GM12878 (cell line): ENCODE results near the gene DDX20. TPM values are rescaled to one million over a fixed set of nuclear protein-coding genes. Genes with fewer than 3 reads are reported as not detected.

Experiments
- ATF7 ChIP-seq: fragments of 450-650 bp; IDR thresholded peaks from 2 replicates; pipeline ENCODE4 v1.6.1; 2016; ENCODE audit warnings: low read depth, mild to moderate bottlenecking
- EGR1 ChIP-seq, 2 experiments: IDR thresholded peaks; 1 replicate in 1 of 2; 2 replicates in 1 of 2; pipeline ENCODE4 v1.6.1; 2011 to 2012; ENCODE audit warnings: low read depth in 2 of 2, low read length in 2 of 2, borderline replicate concordance in 1 of 2, mild to moderate bottlenecking in 1 of 2, moderate library complexity in 1 of 2
- EZH2 ChIP-seq: IDR thresholded peaks from 2 replicates; pipeline ENCODE4 v1.6.1; 2012; ENCODE audit warnings: low read depth, mild to moderate bottlenecking, control low read depth, inconsistent platforms, low read length, borderline replicate concordance; ENCODE audit not compliant: control insufficient read depth
- GATAD2B ChIP-seq: fragments of 450-650 bp; conservative IDR thresholded peaks from 2 replicates; pipeline ENCODE4 v1.6.1; 2017; ENCODE audit warnings: low read depth, mild to moderate bottlenecking, moderate library complexity
- HDAC6 ChIP-seq: fragments of 200-600 bp; sonication (generic); IDR thresholded peaks from one replicate; pipeline ENCODE4 v1.8.0; 2017; ENCODE audit warnings: antibody characterized with exemption; ENCODE audit not compliant: unreplicated experiment
- MTA3 ChIP-seq: IDR thresholded peaks from 2 replicates; pipeline ENCODE4 v1.6.1; 2012; ENCODE audit warnings: low read length, inconsistent platforms, borderline replicate concordance
- SREBF1 ChIP-seq: IDR thresholded peaks from 2 replicates; pipeline ENCODE4 v1.6.1; 2012; ENCODE audit warnings: mild to moderate bottlenecking, low read length
- polyA plus RNA-seq, 11 experiments: library from polyadenylated mRNA; depleted of rRNA in 4 of 11; unstranded in 6 of 11; stranded (reverse) in 5 of 11; fragments of >200 nt; fragmentation: Nextera tagmentation in 4 of 11; fragmentation: Illumina TruSeq in 1 of 11; extraction: Ambion mirVana in 4 of 11; extraction: Trizol in 1 of 11; gene quantifications; 1 replicate in 1 of 11; 2 replicates in 10 of 11; pipeline versions ENCODE4 v1.2.1 to v1.2.3, GENCODE V29; 2011 to 2016; ENCODE audit warnings: inconsistent platforms in 2 of 11, missing spikeins in 2 of 11, low read depth in 1 of 11
- total RNA-seq, 4 experiments: library from RNA; depleted of rRNA in 3 of 4; stranded (reverse); fragments of >200 nt in 3 of 4; fragmentation: Illumina TruSeq in 1 of 4; extraction: Trizol in 1 of 4; gene quantifications; 2 replicates each; pipeline versions ENCODE4 v1.2.1 to v1.2.3, GENCODE V29; 2013 to 2021
- TF ChIP-seq, protein P1 (sequence below): fragments of 150-350 bp; IDR thresholded peaks from 2 replicates; pipeline ENCODE4 v1.6.1; 2014; ENCODE audit warnings: mild to moderate bottlenecking, low read depth, low read length
- TF ChIP-seq, protein P2 (sequence below): fragments of 450-650 bp; conservative IDR thresholded peaks from 2 replicates; pipeline ENCODE4 v1.6.1; 2017; ENCODE audit warnings: mild to moderate bottlenecking, moderate library complexity
- TF ChIP-seq, protein P3 (sequence below): IDR thresholded peaks from 2 replicates; pipeline ENCODE4 v1.6.1; 2011; ENCODE audit warnings: borderline replicate concordance, low read depth, mild to moderate bottlenecking, moderate library complexity, mixed read lengths, low read length; ENCODE audit not compliant: insufficient read depth; ENCODE audit errors: extremely low read length
- TF ChIP-seq, protein P4 (sequence below): fragments of 450-650 bp; IDR thresholded peaks from 2 replicates; pipeline ENCODE4 v1.6.1; 2017; ENCODE audit warnings: low read depth, mild to moderate bottlenecking, moderate library complexity
- TF ChIP-seq, protein P5 (sequence below): IDR thresholded peaks from 2 replicates; pipeline ENCODE4 v1.6.1; 2012; ENCODE audit warnings: improper control_type of control experiment, low read depth, low read length; ENCODE audit not compliant: insufficient replicate concordance

Gene DDX20
- total and polyA plus RNA-seq, 10 of the 15 experiments (the other 5 are each of a cell fraction or from before 2014, with no cell fraction given): 7.2 to 30.6 (median 25.1) TPM

DNA sequence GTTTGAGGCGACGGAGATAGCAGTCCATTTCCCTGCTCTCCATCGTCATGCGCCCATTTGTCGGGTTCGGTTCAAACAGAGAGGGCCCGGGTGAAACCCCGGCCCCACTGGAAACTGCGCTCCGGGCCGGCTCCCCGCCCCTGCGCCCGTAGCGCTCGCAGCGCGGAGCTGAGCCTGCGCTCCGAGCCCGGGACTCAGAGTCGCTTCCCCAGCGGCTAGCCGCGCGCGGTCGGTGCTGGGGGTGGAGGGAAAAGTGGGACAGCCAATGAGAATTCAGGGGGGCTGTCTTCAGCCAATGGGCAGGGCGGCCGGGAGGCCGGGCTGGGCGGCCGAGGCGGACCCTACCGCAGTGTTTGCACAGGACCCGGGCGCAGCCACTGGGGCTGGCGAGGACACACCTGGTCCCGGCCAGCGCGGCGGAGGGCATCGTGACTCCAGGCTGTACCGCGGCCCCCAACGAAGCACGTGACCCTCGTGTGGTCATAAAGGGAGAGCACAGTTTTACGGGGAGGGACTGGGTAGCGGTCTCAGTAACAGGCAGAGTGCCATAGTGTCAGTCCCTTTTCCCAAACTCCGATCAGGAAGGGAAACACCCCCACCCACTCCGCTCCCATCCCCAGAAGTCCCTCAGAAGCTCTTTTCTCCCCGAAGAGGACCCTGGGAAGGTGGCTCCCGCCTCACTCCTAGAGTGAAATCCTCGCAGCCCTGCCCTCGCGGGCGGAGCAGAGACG, 16.3 kb upstream of the DDX20 start, which contains the start of gene INKA2 (continued):
- TF ChIP-seq, protein P1, sequence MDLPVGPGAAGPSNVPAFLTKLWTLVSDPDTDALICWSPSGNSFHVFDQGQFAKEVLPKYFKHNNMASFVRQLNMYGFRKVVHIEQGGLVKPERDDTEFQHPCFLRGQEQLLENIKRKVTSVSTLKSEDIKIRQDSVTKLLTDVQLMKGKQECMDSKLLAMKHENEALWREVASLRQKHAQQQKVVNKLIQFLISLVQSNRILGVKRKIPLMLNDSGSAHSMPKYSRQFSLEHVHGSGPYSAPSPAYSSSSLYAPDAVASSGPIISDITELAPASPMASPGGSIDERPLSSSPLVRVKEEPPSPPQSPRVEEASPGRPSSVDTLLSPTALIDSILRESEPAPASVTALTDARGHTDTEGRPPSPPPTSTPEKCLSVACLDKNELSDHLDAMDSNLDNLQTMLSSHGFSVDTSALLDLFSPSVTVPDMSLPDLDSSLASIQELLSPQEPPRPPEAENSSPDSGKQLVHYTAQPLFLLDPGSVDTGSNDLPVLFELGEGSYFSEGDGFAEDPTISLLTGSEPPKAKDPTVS: no peak
- peak; percentile 43 for TF ChIP-seq HDAC6
- TF ChIP-seq, protein P2, sequence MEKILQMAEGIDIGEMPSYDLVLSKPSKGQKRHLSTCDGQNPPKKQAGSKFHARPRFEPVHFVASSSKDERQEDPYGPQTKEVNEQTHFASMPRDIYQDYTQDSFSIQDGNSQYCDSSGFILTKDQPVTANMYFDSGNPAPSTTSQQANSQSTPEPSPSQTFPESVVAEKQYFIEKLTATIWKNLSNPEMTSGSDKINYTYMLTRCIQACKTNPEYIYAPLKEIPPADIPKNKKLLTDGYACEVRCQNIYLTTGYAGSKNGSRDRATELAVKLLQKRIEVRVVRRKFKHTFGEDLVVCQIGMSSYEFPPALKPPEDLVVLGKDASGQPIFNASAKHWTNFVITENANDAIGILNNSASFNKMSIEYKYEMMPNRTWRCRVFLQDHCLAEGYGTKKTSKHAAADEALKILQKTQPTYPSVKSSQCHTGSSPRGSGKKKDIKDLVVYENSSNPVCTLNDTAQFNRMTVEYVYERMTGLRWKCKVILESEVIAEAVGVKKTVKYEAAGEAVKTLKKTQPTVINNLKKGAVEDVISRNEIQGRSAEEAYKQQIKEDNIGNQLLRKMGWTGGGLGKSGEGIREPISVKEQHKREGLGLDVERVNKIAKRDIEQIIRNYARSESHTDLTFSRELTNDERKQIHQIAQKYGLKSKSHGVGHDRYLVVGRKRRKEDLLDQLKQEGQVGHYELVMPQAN: 0 out of 2 replicates have a peak, but pooled peaks have one; percentile 52
- TF ChIP-seq, protein P3, sequence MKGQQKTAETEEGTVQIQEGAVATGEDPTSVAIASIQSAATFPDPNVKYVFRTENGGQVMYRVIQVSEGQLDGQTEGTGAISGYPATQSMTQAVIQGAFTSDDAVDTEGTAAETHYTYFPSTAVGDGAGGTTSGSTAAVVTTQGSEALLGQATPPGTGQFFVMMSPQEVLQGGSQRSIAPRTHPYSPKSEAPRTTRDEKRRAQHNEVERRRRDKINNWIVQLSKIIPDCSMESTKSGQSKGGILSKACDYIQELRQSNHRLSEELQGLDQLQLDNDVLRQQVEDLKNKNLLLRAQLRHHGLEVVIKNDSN: peak; percentile 82
- TF ChIP-seq, protein P4, sequence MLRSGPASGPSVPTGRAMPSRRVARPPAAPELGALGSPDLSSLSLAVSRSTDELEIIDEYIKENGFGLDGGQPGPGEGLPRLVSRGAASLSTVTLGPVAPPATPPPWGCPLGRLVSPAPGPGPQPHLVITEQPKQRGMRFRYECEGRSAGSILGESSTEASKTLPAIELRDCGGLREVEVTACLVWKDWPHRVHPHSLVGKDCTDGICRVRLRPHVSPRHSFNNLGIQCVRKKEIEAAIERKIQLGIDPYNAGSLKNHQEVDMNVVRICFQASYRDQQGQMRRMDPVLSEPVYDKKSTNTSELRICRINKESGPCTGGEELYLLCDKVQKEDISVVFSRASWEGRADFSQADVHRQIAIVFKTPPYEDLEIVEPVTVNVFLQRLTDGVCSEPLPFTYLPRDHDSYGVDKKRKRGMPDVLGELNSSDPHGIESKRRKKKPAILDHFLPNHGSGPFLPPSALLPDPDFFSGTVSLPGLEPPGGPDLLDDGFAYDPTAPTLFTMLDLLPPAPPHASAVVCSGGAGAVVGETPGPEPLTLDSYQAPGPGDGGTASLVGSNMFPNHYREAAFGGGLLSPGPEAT: peak; percentile 24; the same call in 1 of the 2 replicates
- TF ChIP-seq, protein P5, sequence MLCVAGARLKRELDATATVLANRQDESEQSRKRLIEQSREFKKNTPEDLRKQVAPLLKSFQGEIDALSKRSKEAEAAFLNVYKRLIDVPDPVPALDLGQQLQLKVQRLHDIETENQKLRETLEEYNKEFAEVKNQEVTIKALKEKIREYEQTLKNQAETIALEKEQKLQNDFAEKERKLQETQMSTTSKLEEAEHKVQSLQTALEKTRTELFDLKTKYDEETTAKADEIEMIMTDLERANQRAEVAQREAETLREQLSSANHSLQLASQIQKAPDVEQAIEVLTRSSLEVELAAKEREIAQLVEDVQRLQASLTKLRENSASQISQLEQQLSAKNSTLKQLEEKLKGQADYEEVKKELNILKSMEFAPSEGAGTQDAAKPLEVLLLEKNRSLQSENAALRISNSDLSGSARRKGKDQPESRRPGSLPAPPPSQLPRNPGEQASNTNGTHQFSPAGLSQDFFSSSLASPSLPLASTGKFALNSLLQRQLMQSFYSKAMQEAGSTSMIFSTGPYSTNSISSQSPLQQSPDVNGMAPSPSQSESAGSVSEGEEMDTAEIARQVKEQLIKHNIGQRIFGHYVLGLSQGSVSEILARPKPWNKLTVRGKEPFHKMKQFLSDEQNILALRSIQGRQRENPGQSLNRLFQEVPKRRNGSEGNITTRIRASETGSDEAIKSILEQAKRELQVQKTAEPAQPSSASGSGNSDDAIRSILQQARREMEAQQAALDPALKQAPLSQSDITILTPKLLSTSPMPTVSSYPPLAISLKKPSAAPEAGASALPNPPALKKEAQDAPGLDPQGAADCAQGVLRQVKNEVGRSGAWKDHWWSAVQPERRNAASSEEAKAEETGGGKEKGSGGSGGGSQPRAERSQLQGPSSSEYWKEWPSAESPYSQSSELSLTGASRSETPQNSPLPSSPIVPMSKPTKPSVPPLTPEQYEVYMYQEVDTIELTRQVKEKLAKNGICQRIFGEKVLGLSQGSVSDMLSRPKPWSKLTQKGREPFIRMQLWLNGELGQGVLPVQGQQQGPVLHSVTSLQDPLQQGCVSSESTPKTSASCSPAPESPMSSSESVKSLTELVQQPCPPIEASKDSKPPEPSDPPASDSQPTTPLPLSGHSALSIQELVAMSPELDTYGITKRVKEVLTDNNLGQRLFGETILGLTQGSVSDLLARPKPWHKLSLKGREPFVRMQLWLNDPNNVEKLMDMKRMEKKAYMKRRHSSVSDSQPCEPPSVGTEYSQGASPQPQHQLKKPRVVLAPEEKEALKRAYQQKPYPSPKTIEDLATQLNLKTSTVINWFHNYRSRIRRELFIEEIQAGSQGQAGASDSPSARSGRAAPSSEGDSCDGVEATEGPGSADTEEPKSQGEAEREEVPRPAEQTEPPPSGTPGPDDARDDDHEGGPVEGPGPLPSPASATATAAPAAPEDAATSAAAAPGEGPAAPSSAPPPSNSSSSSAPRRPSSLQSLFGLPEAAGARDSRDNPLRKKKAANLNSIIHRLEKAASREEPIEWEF: no peak
- no peak for TF ChIP-seq EZH2
- no peak for TF ChIP-seq MTA3
- TF ChIP-seq ATF7: no peak
- no peak for TF ChIP-seq EGR1 (IDR thresholded peaks at IDR 0.05; ENCODE audit: borderline replicate concordance in 1 of 2, low read depth in 2 of 2, low read length in 2 of 2)
- no peak for TF ChIP-seq SREBF1
- peak; percentile 58; the same call in 1 of the 2 replicates for TF ChIP-seq GATAD2B
